Cardiac muscle cell (in vitro differentiated cells and primary cell): ENCODE data around the gene SOCS7. TPM values are rescaled to one million over a fixed set of nuclear protein-coding genes. Genes with fewer than 3 reads are reported as not detected.

ENCODE experiments used
- DNase-seq, 2 donors: peaks; one replicate each; pipeline versions ENCODE4 v3.0.0 to v3.0.0-alpha.2; 2010 to 2017; ENCODE audit warnings: low read depth in 1 of 2, low spot score in 1 of 2
- H3K27ac ChIP-seq: fragments of 200-600 bp; sonication (generic); 2 replicates; pipeline ENCODE4 v1.5.1; 2016
- H3K27me3 ChIP-seq: fragments of 200-600 bp; sonication (generic); 2 replicates; pipeline ENCODE4 v1.6.0; 2016; ENCODE audit warnings: control low read depth
- H3K36me3 ChIP-seq: fragments of 200-600 bp; sonication (generic); 2 replicates; pipeline ENCODE4 v1.5.1; 2016; ENCODE audit warnings: control low read depth
- H3K4me1 ChIP-seq: fragments of 200-600 bp; sonication (generic); 2 replicates; pipeline ENCODE4 v1.8.1; 2017; ENCODE audit warnings: low read depth, mild to moderate bottlenecking, mixed run types
- H3K4me3 ChIP-seq: fragments of 200-600 bp; sonication (generic); 2 replicates; pipeline ENCODE4 v1.5.1; 2016; ENCODE audit warnings: mild to moderate bottlenecking
- H3K9me3 ChIP-seq: fragments of 200-600 bp; sonication (generic); 2 replicates; pipeline ENCODE4 v1.5.1; 2017; ENCODE audit warnings: low read depth, mild to moderate bottlenecking, control low read depth
- polyA plus RNA-seq: library from polyadenylated mRNA; unstranded; fragments of >200 nt; fragmentation: Nextera tagmentation; extraction: Ambion mirVana; gene quantifications from 2 replicates; pipeline ENCODE4 v1.2.1, GENCODE V29; 2016
- total RNA-seq: library from RNA; depleted of rRNA; stranded (reverse); fragments of >200 nt; gene quantifications from 2 replicates; pipeline ENCODE4 v1.2.3, GENCODE V29; 2016
- TF ChIP-seq, protein P1 (sequence below): IDR thresholded peaks from 2 replicates; pipeline ENCODE4 v1.5.1; 2012; ENCODE audit warnings: low read depth, mild to moderate bottlenecking, low read length

The SOCS7 gene
- total and polyA plus RNA-seq, 2 experiments from 2014 or later, result 2.8 to 18.7 TPM

- peaks cover 22% of the 10 kb centered on the region for H3K4me1 ChIP-seq
- H3K4me3 ChIP-seq, result no peak overlapping the region
- TF ChIP-seq, protein P1, sequence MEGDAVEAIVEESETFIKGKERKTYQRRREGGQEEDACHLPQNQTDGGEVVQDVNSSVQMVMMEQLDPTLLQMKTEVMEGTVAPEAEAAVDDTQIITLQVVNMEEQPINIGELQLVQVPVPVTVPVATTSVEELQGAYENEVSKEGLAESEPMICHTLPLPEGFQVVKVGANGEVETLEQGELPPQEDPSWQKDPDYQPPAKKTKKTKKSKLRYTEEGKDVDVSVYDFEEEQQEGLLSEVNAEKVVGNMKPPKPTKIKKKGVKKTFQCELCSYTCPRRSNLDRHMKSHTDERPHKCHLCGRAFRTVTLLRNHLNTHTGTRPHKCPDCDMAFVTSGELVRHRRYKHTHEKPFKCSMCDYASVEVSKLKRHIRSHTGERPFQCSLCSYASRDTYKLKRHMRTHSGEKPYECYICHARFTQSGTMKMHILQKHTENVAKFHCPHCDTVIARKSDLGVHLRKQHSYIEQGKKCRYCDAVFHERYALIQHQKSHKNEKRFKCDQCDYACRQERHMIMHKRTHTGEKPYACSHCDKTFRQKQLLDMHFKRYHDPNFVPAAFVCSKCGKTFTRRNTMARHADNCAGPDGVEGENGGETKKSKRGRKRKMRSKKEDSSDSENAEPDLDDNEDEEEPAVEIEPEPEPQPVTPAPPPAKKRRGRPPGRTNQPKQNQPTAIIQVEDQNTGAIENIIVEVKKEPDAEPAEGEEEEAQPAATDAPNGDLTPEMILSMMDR, result no peak
- H3K27ac ChIP-seq, result no peak overlapping the region
- peaks cover 28% of the 10 kb centered on the region for H3K27me3 ChIP-seq
- H3K9me3 ChIP-seq, result no peaks in the 10 kb centered on the region
- DNase-seq, result peak in 1 of 2 donors; percentile 37
- H3K36me3 ChIP-seq, result no peaks in the 10 kb centered on the region
Observed at GRCh38 chr17:38416840-38417209, 65.2 kb downstream of the SOCS7 start.

DNA sequence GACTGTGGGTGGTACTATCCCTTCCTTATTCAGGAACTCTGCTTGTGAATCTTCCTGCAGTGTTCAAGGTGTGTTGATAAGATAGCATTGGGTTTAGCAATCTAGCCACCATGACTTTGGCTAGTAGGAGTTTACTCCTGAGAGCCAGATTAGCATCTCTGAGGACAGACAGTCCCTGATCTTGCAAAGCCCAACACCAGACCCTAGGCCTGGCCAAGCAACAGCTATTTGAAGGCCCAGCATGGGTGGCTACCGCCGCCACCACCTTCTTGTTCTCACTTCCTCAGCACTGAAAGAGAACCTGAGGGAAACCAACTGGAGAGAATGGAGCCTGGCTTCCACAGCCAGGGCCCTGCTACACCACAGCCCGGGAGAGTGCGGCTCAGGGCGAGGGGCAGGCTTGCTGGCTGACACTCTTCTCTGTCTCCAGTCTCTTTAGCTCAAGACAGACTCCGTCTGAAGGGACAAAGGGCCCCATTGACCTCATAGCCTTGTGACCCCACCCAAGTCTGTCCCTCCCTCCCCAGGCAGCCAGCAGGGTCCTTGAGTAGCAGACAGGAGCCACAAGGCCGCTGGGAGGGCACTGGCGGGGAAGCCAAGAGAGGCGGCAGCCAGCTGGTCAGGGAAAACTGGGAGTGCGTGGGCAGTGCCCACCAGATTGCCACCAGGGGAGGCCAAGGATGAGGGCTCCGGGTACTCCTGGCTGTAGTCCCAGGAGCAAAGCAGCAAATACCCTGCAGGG, 65.7 kb downstream of the SOCS7 start:
- H3K4me3 ChIP-seq, result no peak overlapping the region
- peaks cover 28% of the 10 kb centered on the region for H3K27me3 ChIP-seq
- peaks cover 24% of the 10 kb centered on the region for H3K4me1 ChIP-seq
- DNase-seq, result no peak
- TF ChIP-seq, protein P1, result no peak
- H3K27ac ChIP-seq, result no peak overlapping the region
- no peaks in the 10 kb centered on the region for H3K9me3 ChIP-seq
- H3K36me3 ChIP-seq, result no peaks in the 10 kb centered on the region

GRCh38 chr17:38418062-38418692, 66.5 kb downstream of the SOCS7 start:
- H3K36me3 ChIP-seq, result no peaks in the 10 kb centered on the region

GRCh38 chr17:38418693-38419507, 67.3 kb downstream of the SOCS7 start:
- Histone ChIP-seq H3K9me3 (no peaks in the 10 kb centered on the region), H3K36me3 (no peaks in the 10 kb centered on the region), H3K27me3 (peaks cover 28% of the 10 kb centered on the region), H3K4me3 (peak overlapping the region; percentile 42), H3K27ac (no peak overlapping the region), H3K4me1 (peaks cover 24% of the 10 kb centered on the region)
- TF ChIP-seq, protein P1, result no peak
- DNase-seq, result peak in 1 of 2 donors; percentile 45

More at GRCh38 chr17:38418062-38418692, 66.5 kb downstream of the SOCS7 start:
- Histone ChIP-seq H3K27me3 (peaks cover 28% of the 10 kb centered on the region), H3K9me3 (no peaks in the 10 kb centered on the region), H3K27ac (no peak overlapping the region), H3K4me1 (peaks cover 24% of the 10 kb centered on the region), H3K4me3 (no peak overlapping the region)
- no peak for DNase-seq
- TF ChIP-seq, protein P1, result no peak

DNA sequence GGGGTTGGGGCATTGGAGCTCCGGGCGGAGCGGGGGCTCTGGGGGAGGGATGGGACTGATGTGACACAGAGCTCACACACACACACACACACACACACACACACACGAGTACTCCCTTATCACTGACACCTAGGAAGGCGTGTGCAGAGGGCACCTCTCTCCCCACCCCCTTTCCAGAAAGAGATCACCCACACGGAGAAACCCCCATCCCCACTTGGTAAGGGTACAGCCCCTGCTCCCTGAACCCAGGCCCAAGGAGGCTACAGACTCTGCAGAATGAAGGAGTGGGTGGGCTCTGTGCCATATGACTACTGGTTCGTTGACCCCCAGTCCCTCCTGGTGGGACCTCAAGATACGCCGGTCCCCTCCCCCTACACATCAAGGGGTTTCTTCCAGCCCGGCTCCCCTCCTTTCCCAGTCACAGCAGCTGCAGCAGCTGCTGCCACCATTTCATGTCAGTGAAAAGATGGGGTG, 67.9 kb downstream of the SOCS7 start:
- Histone ChIP-seq H3K9me3 (no peaks in the 10 kb centered on the region), H3K4me1 (peaks cover 24% of the 10 kb centered on the region), H3K27me3 (peaks cover 28% of the 10 kb centered on the region), H3K27ac (no peak overlapping the region), H3K36me3 (no peaks in the 10 kb centered on the region), H3K4me3 (peak overlapping the region; percentile 42)
- no peak for DNase-seq
- TF ChIP-seq, protein P1, result no peak
